K562 (cell line): ENCODE measurements around the gene MYOM1. TPM values are rescaled to one million over a fixed set of nuclear protein-coding genes. Genes with fewer than 3 reads are reported as not detected.

Source experiments
- ARID4B ChIP-seq: sonication (generic); formaldehyde crosslinking; IDR thresholded peaks from 2 replicates; pipeline ENCODE4 v1.8.0; 2022; ENCODE audit warnings: mild to moderate bottlenecking, missing genetic modification reagents
- BDP1 ChIP-seq: IDR thresholded peaks from 3 replicates; pipeline ENCODE4 v1.6.1; 2011; ENCODE audit not compliant: insufficient read length, insufficient read depth
- BMI1 ChIP-seq: fragments of 150-350 bp; IDR thresholded peaks from 2 replicates; pipeline ENCODE4 v1.6.1; 2014; ENCODE audit warnings: low read length
- DIDO1 ChIP-seq: fragments of 450-650 bp; IDR thresholded peaks from 2 replicates; pipeline ENCODE4 v1.6.1; 2016; ENCODE audit warnings: low read depth, missing biosample characterization, missing genetic modification characterization
- GTF2B ChIP-seq: IDR thresholded peaks from 2 replicates; pipeline ENCODE4 v1.6.1; 2011; ENCODE audit not compliant: insufficient read length; ENCODE audit errors: extremely low read depth
- IRF2 ChIP-seq: sonication (generic); formaldehyde crosslinking; IDR thresholded peaks from 2 replicates; pipeline ENCODE4 v1.8.1; 2022; ENCODE audit warnings: mild to moderate bottlenecking, missing genetic modification reagents
- KDM4B ChIP-seq, 2 experiments: fragments of 450-650 bp in 1 of 2; sonication (generic) in 1 of 2; IDR thresholded peaks; 2 replicates each; pipeline ENCODE4 v1.6.1; 2016 to 2017; ENCODE audit warnings: borderline replicate concordance in 2 of 2, antibody characterized with exemption in 1 of 2, low read depth in 1 of 2, mild to moderate bottlenecking in 1 of 2
- NFYB ChIP-seq: IDR thresholded peaks from 2 replicates; pipeline ENCODE4 v1.6.1; 2011; ENCODE audit warnings: mild to moderate bottlenecking, moderate library complexity; ENCODE audit not compliant: insufficient read length; ENCODE audit errors: extremely low read depth
- NR2C2 ChIP-seq, 2 experiments: fragments of 200-800 bp in 1 of 2; sonication (Bioruptor generic) in 1 of 2; sonication (generic) in 1 of 2; formaldehyde crosslinking in 1 of 2; IDR thresholded peaks; 2 replicates each; pipeline versions ENCODE4 v1.6.1 to v1.8.0; 2016 to 2022; ENCODE audit warnings: mild to moderate bottlenecking in 1 of 2, missing compliant biosample characterization in 1 of 2, missing genetic modification characterization in 1 of 2, missing genetic modification reagents in 1 of 2
- TBP ChIP-seq: optimal IDR thresholded peaks from 2 replicates; pipeline ENCODE3; 2011; ENCODE audit warnings: low read depth, low read length, improper control_type of control experiment
- ZFP91 ChIP-seq: sonication (generic); formaldehyde crosslinking; IDR thresholded peaks from 2 replicates; pipeline ENCODE4 v1.8.0; 2022; ENCODE audit warnings: mild to moderate bottlenecking, missing genetic modification reagents
- ZNF184 ChIP-seq: sonication (generic); formaldehyde crosslinking; IDR thresholded peaks from 2 replicates; pipeline ENCODE4 v1.5.0; 2020; ENCODE audit warnings: missing genetic modification reagents
- ZNF780A ChIP-seq: fragments of 250-450 bp; sonication (Bioruptor Pico); IDR thresholded peaks from 2 replicates; pipeline ENCODE4 v1.5.0; 2021; ENCODE audit warnings: mild to moderate bottlenecking
- polyA plus RNA-seq, 8 experiments: library from polyadenylated mRNA; depleted of rRNA in 4 of 8; stranded (reverse) in 5 of 8; unstranded in 3 of 8; fragments of >200 nt; fragmentation: Nextera tagmentation in 2 of 8; fragmentation: Illumina TruSeq in 1 of 8; extraction: Ambion mirVana in 2 of 8; extraction: Trizol in 1 of 8; gene quantifications; 2 replicates each; pipeline versions ENCODE4 v1.2.1 to v1.2.3, GENCODE V29; 2011 to 2014; ENCODE audit warnings: inconsistent platforms in 1 of 8, missing spikeins in 1 of 8
- total RNA-seq, 7 experiments: library from RNA; depleted of rRNA in 6 of 7; stranded (reverse); fragments of >200 nt in 6 of 7; fragmentation: Illumina TruSeq in 2 of 7; extraction: Trizol in 2 of 7; gene quantifications; 2 replicates each; pipeline versions ENCODE4 v1.2.1 to v1.2.3, GENCODE V29; 2011 to 2021; ENCODE audit warnings: low replicate concordance in 1 of 7

Gene MYOM1
- total and polyA plus RNA-seq, 9 of the 15 experiments (the other 6 are each of a cell fraction or from before 2014, with no cell fraction given): 0.01 to 0.62 (median 0.25) TPM

GRCh38 chr18:3261373-3262233, 41.8 kb upstream of the MYOM1 start, which contains the start of gene MYL12B (continued):
- TF ChIP-seq ARID4B (peak; percentile 91), GTF2B (no peak), BMI1 (no peak), BDP1 (no peak), DIDO1 (peak; percentile 76; the same call in 1 of the 2 replicates), KDM4B (IDR thresholded peaks at IDR 0.05; ENCODE audit: borderline replicate concordance in 2 of 2, low read depth in 1 of 2) (peak in 1 of 2 experiments; percentile 91; a peak in 2 of 4 replicates), ZNF184 (CRISPR knock-in tag) (no peak), IRF2 (CRISPR knock-in tag) (no peak), NFYB (no peak), TBP (peak; percentile 81), NR2C2 (CRISPR knock-in tag; IDR thresholded peaks at IDR 0.05) (peak; percentile 79), NR2C2 (tag; IDR thresholded peaks at IDR 0.05) (peak; percentile 97), ZFP91 (CRISPR knock-in tag) (0 out of 2 replicates have a peak, but pooled peaks have one; percentile 26), ZNF780A (CRISPR knock-in tag) (no peak)
